Stimulated activated CD8-positive, alpha-beta memory T cell treated with anti-CD3 and anti-CD28 coated beads, Interleukin-15, amount 100 ng/mL, for 1 hour (primary cell): Measurements from ENCODE around the gene SLC36A1.
"Not testable (repeated sequence)": the region's sequence is repeated elsewhere in the genome, so short reads cannot be mapped to it uniquely, and the experiment has no call there.

Experiments
- DNase-seq: peaks from one replicate; pipeline ENCODE4 v3.0.0-alpha.2; 2020; ENCODE audit warnings: low read depth

SLC36A1 gene

GRCh38 chr5:151483647-151484046 lies 36.2 kb downstream of the SLC36A1 start:
- no peak for DNase-seq

GRCh38 chr5:151487544-151487943 lies 40.1 kb downstream of the SLC36A1 start:
- no peak for DNase-seq

GRCh38 chr5:151490627-151491026 lies 43.2 kb downstream of the SLC36A1 start:
- DNase-seq: no peak

GRCh38 chr5:151491062-151491461 lies 43.7 kb downstream of the SLC36A1 start:
- DNase-seq: no peak

GRCh38 chr5:151492729-151493128 lies 45.3 kb downstream of the SLC36A1 start:
- DNase-seq: no peak

- no peak for DNase-seq
Measured at GRCh38 chr5:151493665-151494064, 46.3 kb downstream of the SLC36A1 start.

GRCh38 chr5:151495320-151495719 lies 47.9 kb downstream of the SLC36A1 start:
- DNase-seq: no peak

GRCh38 chr5:151496041-151496484 lies 48.7 kb downstream of the SLC36A1 start:
- no peak for DNase-seq

- no peak for DNase-seq
Measured at GRCh38 chr5:151497391-151498002, 50.1 kb downstream of the SLC36A1 start.

- DNase-seq: no peak
Measured at GRCh38 chr5:151498395-151499155, 51.2 kb downstream of the SLC36A1 start.

GRCh38 chr5:151499501-151500035 lies 52.2 kb downstream of the SLC36A1 start:
- DNase-seq: no peak

GRCh38 chr5:151504006-151504405 lies 56.6 kb downstream of the SLC36A1 start:
- DNase-seq: no peak

GRCh38 chr5:151508308-151508707 lies 60.9 kb downstream of the SLC36A1 start:
- not testable (repeated sequence) for DNase-seq

- no peak for DNase-seq
Measured at GRCh38 chr5:151509231-151509630, 61.8 kb downstream of the SLC36A1 start.

GRCh38 chr5:151509836-151510235 lies 62.4 kb downstream of the SLC36A1 start:
- DNase-seq: no peak

GRCh38 chr5:151517122-151517920 lies 69.9 kb downstream of the SLC36A1 start:
- no peak for DNase-seq

GRCh38 chr5:151520294-151520693 lies 72.9 kb downstream of the SLC36A1 start:
- no peak for DNase-seq

GRCh38 chr5:151522226-151522625 lies 74.8 kb downstream of the SLC36A1 start:
- DNase-seq: no peak

- no peak for DNase-seq
Measured at GRCh38 chr5:151523335-151523734, 75.9 kb downstream of the SLC36A1 start.

- no peak for DNase-seq
Measured at GRCh38 chr5:151528153-151528552, 80.8 kb downstream of the SLC36A1 start.

GRCh38 chr5:151528996-151529395 lies 81.6 kb downstream of the SLC36A1 start:
- no peak for DNase-seq

- no peak for DNase-seq
Measured at GRCh38 chr5:151531581-151531980, 84.2 kb downstream of the SLC36A1 start.

GRCh38 chr5:151532416-151532815 lies 85.0 kb downstream of the SLC36A1 start:
- no peak for DNase-seq
